Measurements from ENCODE around the gene NUDCD2.

NUDCD2 gene

GRCh38 chr5:163473635-163474243 is 13.8 kb upstream of the NUDCD2 start:
- peak; percentile 41; the same call in 1 of the 2 replicates for TF ChIP-seq CTCF (IDR thresholded peaks at IDR 0.05; ENCODE audit: control insufficient read depth, extremely low read depth, insufficient read depth)
- no peak overlapping the region for H3K4me3 ChIP-seq (ENCODE audit: low read depth, low read length)
- no peak for DNase-seq (ENCODE audit: low read depth)

DNA sequence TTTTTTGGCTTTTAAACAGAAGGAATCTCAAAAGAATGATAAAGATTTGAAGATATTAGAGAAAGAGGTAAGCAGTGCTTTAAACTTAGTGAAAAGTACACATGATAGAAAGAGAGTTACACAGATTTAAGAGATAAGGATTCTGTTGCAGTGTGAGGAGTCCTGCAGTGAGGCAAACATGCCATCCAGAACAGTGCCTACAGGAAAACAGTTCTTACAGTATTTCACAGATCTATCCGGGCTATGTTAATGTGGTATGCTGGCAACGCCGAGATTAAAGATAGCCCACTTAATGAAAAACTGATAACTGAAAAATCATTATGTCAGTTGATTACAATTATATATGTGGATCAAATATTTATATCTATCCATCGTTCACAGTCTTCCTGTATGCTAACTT is 7.8 kb upstream of the NUDCD2 start:
- H3K4me3 ChIP-seq (ENCODE audit: low read depth, low read length) = no peak overlapping the region
- DNase-seq (ENCODE audit: low read depth) = no peak
- TF ChIP-seq CTCF (IDR thresholded peaks at IDR 0.05; ENCODE audit: control insufficient read depth, extremely low read depth, insufficient read depth) = no peak

GRCh38 chr5:163463063-163463435 is 3.1 kb upstream of the NUDCD2 start:
- no peak for TF ChIP-seq CTCF (IDR thresholded peaks at IDR 0.05; ENCODE audit: control insufficient read depth, extremely low read depth, insufficient read depth)
- DNase-seq (ENCODE audit: low read depth) = no peak
- H3K4me3 ChIP-seq (ENCODE audit: low read depth, low read length) = no peak overlapping the region

DNA sequence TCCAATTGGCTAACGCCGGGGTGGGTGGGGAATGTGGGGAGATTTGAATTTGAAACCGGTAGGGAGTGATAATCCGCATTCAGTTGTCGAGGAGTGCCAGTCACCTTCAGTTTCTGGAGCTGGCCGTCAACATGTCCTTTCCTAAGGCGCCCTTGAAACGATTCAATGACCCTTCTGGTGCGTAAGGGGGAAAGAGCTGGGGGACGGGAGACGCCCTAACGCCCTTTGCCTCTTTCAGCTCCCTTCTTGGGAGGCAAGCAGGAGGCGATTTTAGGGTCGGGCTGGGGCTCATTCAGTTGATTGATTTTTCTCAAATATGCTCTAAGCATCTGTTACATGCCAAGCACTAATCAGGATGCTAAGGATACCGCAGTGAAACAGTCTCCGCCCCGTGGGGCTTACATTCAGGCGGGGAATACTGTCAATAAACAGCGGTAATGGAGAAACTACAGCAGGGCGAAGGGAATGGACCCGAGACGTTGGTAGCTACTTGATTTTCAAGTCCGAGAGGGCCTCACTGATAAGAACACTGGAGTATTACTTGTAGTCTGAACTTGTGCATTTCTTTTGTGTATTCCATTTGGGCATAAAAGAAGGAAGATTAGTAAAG is 765 bp upstream of the NUDCD2 start, which contains the start of gene HMMR:
HMMR (plus strand) TSS at position 71 of the 610 bp plus-strand sequence; CDS start at position 132, 61 bp downstream.
- no peak for TF ChIP-seq CTCF (IDR thresholded peaks at IDR 0.05; ENCODE audit: control insufficient read depth, extremely low read depth, insufficient read depth)

DNA sequence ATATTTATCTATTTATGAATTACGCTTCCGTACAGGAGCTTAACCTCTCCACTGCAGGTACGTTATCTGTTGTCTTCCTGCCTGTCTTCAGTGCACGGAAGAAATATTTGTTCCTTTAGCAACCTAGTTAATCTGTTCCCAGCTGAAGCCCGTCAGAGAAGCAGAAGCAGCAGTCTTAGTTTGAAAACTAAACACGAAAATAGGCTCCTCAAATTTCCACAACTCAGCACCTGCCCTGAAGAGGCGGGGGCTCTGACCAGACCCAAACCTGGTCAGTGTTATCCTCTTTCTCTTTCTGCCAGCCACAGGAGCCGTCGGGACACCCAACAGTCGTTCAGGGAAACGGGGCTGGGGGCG is 462 bp downstream of the NUDCD2 start:
- no peak for DNase-seq (ENCODE audit: low read depth)
- H3K4me3 ChIP-seq (ENCODE audit: low read depth, low read length) = peak overlapping the region; percentile 65
- no peak for TF ChIP-seq CTCF (IDR thresholded peaks at IDR 0.05; ENCODE audit: control insufficient read depth, extremely low read depth, insufficient read depth)

More for the DNA sequence above, 765 bp upstream of the NUDCD2 start, which contains the start of gene HMMR:
- H3K4me3 ChIP-seq (ENCODE audit: low read depth, low read length) = peak within 1 kb of the TSS; percentile 65
- DNase-seq (ENCODE audit: low read depth) = no peak

- no peak for TF ChIP-seq CTCF (IDR thresholded peaks at IDR 0.05; ENCODE audit: control insufficient read depth, extremely low read depth, insufficient read depth)
- peak overlapping the region; percentile 65 for H3K4me3 ChIP-seq (ENCODE audit: low read depth, low read length)
- no peak for DNase-seq (ENCODE audit: low read depth)
These were observed 1.0 kb downstream of the NUDCD2 start for GRCh38 chr5:163458778-163459385.

Data from LNCaP clone FGC (cell line).